GM21576 (cell line): ENCODE measurements around the gene PCNX3.
"Not testable (repeated sequence)": the region's sequence is repeated elsewhere in the genome, so short reads cannot be mapped to it uniquely, and the experiment has no call there.

ENCODE experiments used
- ATAC-seq: cut with Tn5 transposase; IDR thresholded peaks from one replicate; pipeline ENCODE4 v1.9.1; 2021; ENCODE audit warnings: mild to moderate bottlenecking, moderate library complexity; ENCODE audit not compliant: unreplicated experiment

The PCNX3 gene

DNA sequence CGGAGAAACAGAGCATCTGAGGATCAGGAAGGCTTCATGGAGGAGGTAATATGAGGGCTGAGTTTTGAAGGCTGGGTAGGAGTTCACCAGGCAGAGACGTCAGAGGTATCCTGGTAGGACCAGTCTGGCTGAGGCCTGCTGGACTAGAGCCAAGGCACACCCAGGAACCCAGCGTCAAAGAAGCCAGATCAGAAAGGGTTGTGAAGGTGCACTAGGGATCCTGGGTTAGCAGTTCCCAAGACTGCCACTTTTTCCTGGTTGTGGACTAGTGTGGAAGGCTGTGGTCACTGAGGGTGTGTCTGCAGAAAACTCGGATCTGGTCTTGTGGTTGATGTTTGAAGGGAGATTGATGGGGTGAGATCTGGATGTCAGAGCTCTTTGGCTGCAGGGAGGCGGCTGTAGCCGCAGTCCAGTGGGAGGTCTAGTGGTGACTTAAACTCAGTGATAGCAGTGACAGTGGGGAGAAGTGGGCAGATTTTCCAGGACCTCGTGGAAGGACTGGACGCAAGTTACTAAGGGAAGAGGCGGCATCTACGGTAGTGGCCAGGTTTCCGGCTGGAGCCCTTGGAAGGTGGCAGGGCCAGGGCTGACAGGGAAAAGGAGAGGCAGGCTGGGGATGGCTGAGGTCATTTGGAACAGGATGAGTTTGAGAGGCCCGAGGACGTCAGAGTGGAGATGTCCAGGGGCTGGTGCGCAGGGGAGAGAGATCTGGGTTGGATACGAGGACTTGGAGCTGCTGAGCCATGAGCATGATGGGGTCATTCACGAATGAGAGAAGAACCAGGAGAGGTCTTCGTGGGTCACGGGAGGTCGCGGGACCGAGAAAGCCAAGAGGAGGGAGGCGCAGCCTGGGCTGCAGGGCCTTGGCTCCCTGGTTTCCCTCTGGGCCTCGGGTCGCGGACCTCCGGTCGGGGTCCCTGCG is 36.3 kb downstream of the PCNX3 start:
- ATAC-seq: no peak

DNA sequence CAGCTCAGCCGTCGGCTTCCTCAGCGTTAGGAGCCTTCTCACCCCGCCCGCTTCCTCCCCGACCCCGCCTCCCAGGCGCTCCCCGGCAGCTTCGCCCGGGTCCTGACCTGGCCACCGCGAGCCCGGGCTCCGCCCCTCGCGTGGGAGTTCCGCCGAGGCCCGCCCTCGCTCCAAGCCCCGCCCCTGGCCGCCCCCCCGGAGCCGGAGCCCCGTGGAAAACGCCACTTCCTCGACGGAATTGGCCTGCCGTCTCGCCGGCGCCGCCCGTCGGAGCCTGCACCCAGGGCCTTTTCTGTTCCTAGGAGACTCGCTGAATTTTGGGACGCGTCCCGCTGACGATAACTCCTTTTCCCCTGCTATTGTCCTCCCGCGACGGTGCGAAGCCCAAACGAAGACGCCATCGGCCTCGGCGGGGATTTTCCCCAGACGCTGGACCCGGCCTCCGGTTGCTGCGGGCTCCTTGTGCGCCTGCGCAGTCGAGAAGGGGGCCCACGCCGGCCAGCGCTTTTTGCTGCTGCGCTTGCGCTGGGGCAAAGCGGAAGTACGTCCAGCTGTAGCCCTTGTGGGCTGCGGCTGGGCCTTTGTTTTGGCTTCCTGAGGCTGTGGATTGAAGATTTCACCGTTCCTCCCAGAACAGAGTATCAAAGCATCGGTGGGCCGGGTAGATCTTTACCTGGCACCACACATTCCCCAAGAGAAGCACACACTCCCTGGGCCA is 37.1 kb downstream of the PCNX3 start:
- peak; percentile 73 for ATAC-seq

GRCh38 chr11:65653229-65654225 is 38.0 kb downstream of the PCNX3 start:
- ATAC-seq: no peak

DNA sequence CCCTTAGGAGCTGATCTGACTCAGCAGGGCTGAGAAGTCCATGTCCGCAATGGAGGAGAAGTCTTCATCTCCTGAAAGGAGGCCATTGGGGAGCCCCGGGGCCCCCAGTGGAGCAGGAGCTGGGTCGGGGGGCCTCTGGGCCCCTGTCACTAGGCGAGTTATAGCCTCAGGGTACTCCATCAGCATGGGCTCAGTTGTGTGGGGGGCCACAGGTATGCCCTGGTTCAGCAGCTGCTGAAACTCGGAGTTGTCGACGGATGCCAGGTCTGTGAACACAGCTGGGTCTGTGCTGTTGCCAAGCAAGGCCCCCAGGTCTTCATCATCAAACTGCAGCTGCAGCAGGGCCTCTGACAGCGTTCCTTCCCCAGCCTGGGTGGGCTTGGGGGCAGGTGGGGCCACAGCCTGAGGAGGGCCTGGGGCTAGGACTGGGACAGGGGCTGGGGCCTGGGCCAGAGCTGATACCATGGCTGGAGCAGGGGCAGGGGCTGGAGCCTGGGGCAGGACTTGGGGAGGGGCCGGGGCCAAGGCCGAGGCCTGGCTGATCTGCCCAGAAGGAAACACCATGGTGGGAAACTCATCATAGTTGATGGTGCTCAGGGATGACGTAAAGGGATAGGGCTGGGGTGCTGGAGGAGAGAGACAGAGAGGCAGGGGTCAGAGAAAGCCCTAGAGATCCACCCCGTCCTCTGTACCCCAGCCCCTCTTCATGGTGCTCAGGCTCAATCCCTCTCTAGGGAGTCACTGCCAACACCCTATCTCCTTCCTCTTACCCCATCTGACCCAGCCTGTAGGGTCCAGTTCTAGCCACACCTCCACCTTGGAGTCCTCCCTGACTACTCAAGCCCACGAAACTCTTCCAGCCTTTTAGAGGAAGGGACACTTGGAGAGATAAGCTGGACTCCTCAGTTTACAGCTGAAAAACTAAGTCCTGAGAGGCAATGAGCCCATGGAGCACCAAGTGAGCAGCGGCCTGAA is 39.1 kb downstream of the PCNX3 start:
- ATAC-seq: no peak

- ATAC-seq: no peak
Observed at GRCh38 chr11:65655570-65656332, 40.2 kb downstream of the PCNX3 start.

DNA sequence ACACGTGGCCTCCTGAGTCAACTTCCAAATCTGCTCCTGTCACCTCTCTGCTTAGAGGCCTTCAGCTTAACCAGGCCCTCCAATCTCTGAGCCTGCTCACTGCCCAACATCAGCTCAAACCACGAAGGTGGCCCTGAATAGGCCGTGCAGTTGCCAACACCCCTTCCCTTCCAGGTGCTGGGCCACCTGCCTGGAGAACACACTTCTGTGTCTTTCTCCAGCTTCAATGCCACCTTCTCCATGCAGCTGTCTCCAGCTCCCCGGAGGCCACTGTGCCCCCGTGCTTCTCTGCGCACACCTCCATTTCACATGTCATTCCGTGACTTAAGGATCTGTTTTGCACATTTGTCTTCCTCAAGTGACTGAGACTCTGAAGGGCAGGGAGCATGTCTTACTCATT is 41.9 kb downstream of the PCNX3 start:
- ATAC-seq: no peak

GRCh38 chr11:65658174-65659021 is 42.8 kb downstream of the PCNX3 start:
- no peak for ATAC-seq

GRCh38 chr11:65660038-65660437 is 44.5 kb downstream of the PCNX3 start:
- ATAC-seq: no peak

DNA sequence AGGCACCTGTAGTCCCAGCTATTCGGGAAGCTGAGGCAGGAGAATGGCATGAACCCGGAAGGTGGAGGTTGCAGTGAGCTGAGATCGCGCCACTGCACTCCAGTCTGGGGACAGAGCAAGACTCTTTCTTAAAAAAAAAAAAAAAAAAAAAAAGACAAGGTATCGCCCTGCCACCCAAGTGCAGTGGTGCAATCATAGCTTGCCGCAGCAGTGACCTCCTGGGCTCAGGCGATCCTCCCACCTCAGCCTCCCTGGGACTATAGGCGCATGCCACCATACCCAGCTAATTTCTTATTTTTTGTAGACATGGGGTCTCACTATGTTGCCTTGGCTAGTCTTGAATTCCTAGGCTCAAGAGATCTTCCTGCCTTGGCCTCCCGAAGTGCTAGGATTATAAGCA is 45.3 kb downstream of the PCNX3 start:
- not testable (repeated sequence) for ATAC-seq

DNA sequence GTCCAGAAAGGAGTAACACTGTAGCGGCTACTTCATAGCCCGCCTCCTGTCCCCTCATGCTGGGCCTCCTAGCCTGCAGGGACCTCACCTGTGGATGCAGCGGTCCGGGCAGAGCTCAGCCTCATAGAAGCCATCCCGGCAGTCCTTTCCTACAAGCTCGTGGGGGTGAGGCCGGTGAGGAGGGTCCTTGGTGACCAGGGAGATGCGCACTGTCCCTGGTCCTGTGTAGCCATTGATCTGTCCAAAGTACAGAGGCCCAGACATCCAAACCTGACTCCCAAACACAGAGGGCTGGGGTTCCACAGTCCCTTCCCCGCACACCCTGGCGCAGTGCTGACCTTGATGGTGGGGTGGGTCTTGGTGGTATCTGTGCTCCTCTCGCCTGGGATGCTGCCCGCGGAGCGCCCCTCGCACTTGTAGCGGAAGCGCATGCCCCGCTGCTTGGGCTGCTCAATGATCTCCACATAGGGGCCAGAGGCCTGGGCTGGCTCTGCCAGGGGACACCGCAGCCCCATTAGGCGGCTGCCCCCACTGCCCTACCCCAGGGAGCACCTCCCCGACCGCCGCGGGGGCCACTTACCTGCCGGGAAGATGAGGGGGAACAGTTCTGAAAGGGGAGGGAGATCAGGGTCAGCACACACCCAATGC is 46.1 kb downstream of the PCNX3 start:
- no peak for ATAC-seq

GRCh38 chr11:65662247-65662798 is 46.7 kb downstream of the PCNX3 start:
- no peak for ATAC-seq

GRCh38 chr11:65662799-65663638 is 47.4 kb downstream of the PCNX3 start, which contains the start of gene RELA:
RELA (minus strand) TSS chr11:65662916; CDS start chr11:65662832, 84 bp downstream.
- ATAC-seq: peak; percentile 79

GRCh38 chr11:65663639-65664200 is 48.1 kb downstream of the PCNX3 start:
- ATAC-seq: no peak

DNA sequence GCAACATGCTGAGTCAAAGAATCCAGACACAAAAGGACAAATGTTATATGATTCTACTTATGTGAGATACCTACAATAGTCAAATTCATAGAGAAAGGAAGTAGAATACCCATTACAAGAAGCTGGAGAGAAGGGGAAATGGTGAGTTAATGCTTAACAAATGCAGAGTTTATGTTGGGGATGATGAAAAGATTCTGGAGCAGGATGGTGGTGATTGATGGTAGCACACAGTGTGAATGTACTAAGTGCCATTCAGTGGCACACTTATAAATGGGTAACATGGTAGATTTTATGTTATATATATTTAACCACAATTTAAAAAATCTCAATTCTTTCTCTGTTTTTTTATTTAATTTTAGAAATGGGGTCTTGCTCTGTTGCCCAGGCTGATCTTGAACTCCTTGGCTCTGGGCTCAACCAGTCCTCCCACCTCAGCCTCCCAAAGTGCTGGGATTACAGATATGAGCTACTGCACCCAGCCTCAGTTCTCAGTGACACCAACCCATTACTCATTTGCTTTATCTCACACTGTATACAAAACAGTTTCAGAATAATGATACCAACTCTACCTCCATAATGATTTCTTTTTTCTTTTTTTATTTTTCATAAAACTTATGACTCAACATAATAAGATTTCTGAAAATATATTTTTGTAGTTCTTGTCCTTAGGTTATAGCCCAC is 56.7 kb downstream of the PCNX3 start:
- no peak for ATAC-seq

DNA sequence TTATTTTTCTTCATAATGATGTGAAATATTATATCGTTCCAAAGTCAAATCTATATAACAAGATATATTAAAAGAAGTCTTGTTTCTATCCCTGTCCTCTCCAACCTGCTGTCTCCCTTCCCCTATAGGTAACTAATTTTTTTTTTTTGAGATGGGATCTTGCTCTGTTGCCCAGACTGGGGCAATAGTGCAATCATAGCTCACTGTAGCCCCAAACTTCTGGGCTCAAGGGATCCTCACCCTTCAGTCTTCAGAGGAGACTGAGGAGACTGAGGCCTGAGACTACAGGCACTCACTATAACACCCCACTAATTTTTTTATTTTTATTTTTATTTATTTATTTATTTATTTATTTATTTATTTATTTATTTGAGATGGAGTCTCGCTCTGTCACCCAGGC is 57.4 kb downstream of the PCNX3 start:
- no peak for ATAC-seq
